ENCODE results near the gene PDCD6IP. TPM values are rescaled to one million over a fixed set of nuclear protein-coding genes. Genes with fewer than 3 reads are reported as not detected.

Gene PDCD6IP
- total and polyA plus RNA-seq, 2 donors (not counting 1 experiment from before 2014, with no cell fraction given) = 99.4 to 146 TPM

DNA sequence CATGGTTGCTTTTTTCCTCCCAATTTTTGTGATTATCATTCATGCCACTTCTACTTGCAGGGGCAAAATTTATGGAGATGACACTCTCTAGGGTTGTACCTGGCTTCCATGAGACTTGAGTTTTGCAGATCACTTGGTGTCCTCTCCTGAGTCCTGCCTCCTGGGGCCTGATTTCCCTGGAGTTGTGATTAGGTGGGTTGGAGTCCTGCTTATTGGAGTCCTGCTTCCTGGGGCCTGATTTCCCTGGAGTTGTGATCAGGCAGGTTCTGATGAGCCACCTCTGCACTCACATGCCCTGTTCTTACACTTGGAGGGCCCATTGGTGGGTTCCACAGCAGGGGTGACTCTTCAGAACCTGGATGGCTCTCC, 102.0 kb downstream of the PDCD6IP start:
- Histone ChIP-seq H3K4me3 (replicated peaks in 1 of 4; ENCODE audit: control extremely low read depth in 1 of 4, insufficient read depth in 1 of 4, low read depth in 3 of 4, low read length in 4 of 4) (no peak overlapping the region), H3K27ac (ENCODE audit: insufficient read depth, low read length) (no peak overlapping the region), H3K79me2 (ENCODE audit: control insufficient read depth, insufficient read depth, low read length) (no peaks in the 10 kb centered on the region), H2AFZ (ENCODE audit: low read length) (no peak overlapping the region), H4K20me1 (ENCODE audit: control insufficient read depth, extremely low read depth, insufficient read depth, low read length) (no peaks in the 10 kb centered on the region), H3K4me2 (ENCODE audit: extremely low read depth, insufficient read depth, low read length) (no peak overlapping the region), H3K4me1 (ENCODE audit: control insufficient read depth, extremely low read depth, insufficient read depth, low read length) (no peaks in the 10 kb centered on the region), H3K9ac (ENCODE audit: insufficient read depth, low read length) (no peak overlapping the region), H3K27me3 (ENCODE audit: control insufficient read depth, insufficient read depth, low read length) (no peaks in the 10 kb centered on the region), H3K36me3 (ENCODE audit: control insufficient read depth, insufficient read depth, low read length) (no peaks in the 10 kb centered on the region), H3K9me3 (ENCODE audit: control insufficient read depth, insufficient read depth, low read depth, low read length) (no peaks in the 10 kb centered on the region)
- DNase-seq (ENCODE audit: low read depth in 2 of 2) = no peak
- no peak for TF ChIP-seq EZH2 (IDR thresholded peaks at IDR 0.05; ENCODE audit: low read length, missing control alignments)
- TF ChIP-seq, protein P1, sequence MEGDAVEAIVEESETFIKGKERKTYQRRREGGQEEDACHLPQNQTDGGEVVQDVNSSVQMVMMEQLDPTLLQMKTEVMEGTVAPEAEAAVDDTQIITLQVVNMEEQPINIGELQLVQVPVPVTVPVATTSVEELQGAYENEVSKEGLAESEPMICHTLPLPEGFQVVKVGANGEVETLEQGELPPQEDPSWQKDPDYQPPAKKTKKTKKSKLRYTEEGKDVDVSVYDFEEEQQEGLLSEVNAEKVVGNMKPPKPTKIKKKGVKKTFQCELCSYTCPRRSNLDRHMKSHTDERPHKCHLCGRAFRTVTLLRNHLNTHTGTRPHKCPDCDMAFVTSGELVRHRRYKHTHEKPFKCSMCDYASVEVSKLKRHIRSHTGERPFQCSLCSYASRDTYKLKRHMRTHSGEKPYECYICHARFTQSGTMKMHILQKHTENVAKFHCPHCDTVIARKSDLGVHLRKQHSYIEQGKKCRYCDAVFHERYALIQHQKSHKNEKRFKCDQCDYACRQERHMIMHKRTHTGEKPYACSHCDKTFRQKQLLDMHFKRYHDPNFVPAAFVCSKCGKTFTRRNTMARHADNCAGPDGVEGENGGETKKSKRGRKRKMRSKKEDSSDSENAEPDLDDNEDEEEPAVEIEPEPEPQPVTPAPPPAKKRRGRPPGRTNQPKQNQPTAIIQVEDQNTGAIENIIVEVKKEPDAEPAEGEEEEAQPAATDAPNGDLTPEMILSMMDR (conservative IDR thresholded peaks at IDR 0.05 in 1 of 2, IDR thresholded peaks at IDR 0.05 in 1 of 2; ENCODE audit: low read depth in 1 of 2, low read length in 2 of 2) = no peak

DNA sequence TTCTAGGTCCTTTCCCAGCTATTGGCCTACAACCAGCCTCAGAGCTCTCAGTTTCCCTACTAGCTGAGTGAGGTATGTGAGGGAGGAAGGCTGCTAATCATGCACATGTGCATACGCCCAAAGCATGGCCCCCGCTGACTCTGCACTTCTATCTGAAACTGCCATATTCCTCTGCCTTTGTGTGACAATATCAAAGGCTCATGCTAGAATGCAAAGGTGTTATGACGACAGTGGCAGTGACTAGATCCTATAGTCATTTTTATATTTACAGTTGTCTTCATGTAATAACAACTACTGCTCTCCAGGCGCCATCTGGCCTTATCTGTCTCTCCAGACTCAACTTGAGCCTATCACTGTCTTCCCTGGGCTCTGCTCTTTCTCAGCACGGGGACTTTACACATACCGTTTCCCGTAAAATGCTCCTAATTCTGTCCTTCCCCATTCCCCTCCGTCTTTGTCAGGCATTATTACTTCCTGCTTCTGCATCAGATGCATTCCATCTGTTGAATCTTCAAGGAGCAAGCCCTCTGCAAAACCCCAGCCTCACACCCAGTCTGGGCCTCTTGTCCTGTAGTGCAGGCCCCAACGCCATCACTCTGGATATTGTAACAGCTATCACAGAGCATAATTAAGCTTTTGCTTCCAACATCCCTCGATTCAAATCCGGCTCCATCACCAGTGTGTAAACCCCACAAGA, 102.5 kb downstream of the PDCD6IP start:
- H4K20me1 ChIP-seq (ENCODE audit: control insufficient read depth, extremely low read depth, insufficient read depth, low read length) = no peaks in the 10 kb centered on the region
- H3K4me3 ChIP-seq (replicated peaks in 1 of 4; ENCODE audit: control extremely low read depth in 1 of 4, insufficient read depth in 1 of 4, low read depth in 3 of 4, low read length in 4 of 4) = no peak overlapping the region
- no peaks in the 10 kb centered on the region for H3K9me3 ChIP-seq (ENCODE audit: control insufficient read depth, insufficient read depth, low read depth, low read length)
- TF ChIP-seq, protein P1 (conservative IDR thresholded peaks at IDR 0.05 in 1 of 2, IDR thresholded peaks at IDR 0.05 in 1 of 2; ENCODE audit: low read depth in 1 of 2, low read length in 2 of 2) = no peak
- no peak for TF ChIP-seq EZH2 (IDR thresholded peaks at IDR 0.05; ENCODE audit: low read length, missing control alignments)
- H3K27me3 ChIP-seq (ENCODE audit: control insufficient read depth, insufficient read depth, low read length) = no peaks in the 10 kb centered on the region
- H2AFZ ChIP-seq (ENCODE audit: low read length) = no peak overlapping the region
- H3K9ac ChIP-seq (ENCODE audit: insufficient read depth, low read length) = no peak overlapping the region
- H3K79me2 ChIP-seq (ENCODE audit: control insufficient read depth, insufficient read depth, low read length) = no peaks in the 10 kb centered on the region
- H3K4me1 ChIP-seq (ENCODE audit: control insufficient read depth, extremely low read depth, insufficient read depth, low read length) = no peaks in the 10 kb centered on the region
- no peaks in the 10 kb centered on the region for H3K36me3 ChIP-seq (ENCODE audit: control insufficient read depth, insufficient read depth, low read length)
- no peak overlapping the region for H3K27ac ChIP-seq (ENCODE audit: insufficient read depth, low read length)
- DNase-seq (ENCODE audit: low read depth in 2 of 2) = no peak
- H3K4me2 ChIP-seq (ENCODE audit: extremely low read depth, insufficient read depth, low read length) = no peak overlapping the region

DNA sequence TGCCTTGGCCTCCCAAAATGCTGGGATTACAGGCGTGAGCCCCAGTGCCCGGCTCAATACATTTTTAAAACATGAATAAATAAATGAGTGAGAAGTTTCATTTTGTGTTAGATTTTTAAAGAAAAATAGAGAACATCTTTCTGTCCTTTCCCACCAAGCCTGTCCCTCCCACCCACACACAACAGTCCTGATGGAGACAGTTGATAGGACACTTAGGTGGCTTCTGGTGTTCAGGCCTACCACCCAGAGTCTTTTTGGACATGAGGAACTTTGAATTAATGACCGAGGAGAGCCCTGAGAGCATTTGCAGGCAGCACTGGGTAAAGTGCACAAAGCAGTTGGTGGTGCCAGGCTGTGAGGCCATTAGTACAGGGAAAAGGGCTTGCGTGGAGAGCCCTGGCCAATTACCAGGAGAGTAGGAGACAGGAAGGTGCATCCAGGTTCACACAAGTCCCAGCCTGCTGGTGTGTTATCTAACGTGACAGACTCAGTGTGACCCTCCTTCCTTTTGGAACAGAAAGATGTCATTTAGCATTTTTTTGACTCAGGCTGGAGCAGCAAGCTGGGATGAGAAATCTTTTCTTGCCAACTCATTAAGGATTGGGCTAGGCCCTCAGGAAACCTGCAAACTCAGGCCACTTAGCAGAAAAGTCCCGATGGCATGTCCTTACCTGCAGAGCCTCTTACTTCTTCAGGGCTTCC, 103.6 kb downstream of the PDCD6IP start:
- H3K36me3 ChIP-seq (ENCODE audit: control insufficient read depth, insufficient read depth, low read length) = no peaks in the 10 kb centered on the region
- H3K27me3 ChIP-seq (ENCODE audit: control insufficient read depth, insufficient read depth, low read length) = no peaks in the 10 kb centered on the region
- no peak overlapping the region for H3K4me2 ChIP-seq (ENCODE audit: extremely low read depth, insufficient read depth, low read length)
- no peak for DNase-seq (ENCODE audit: low read depth in 2 of 2)
- H3K4me1 ChIP-seq (ENCODE audit: control insufficient read depth, extremely low read depth, insufficient read depth, low read length) = no peaks in the 10 kb centered on the region
- H3K27ac ChIP-seq (ENCODE audit: insufficient read depth, low read length) = no peak overlapping the region
- H2AFZ ChIP-seq (ENCODE audit: low read length) = no peak overlapping the region
- no peaks in the 10 kb centered on the region for H3K79me2 ChIP-seq (ENCODE audit: control insufficient read depth, insufficient read depth, low read length)
- H3K4me3 ChIP-seq (replicated peaks in 1 of 4; ENCODE audit: control extremely low read depth in 1 of 4, insufficient read depth in 1 of 4, low read depth in 3 of 4, low read length in 4 of 4) = no peak overlapping the region
- H3K9me3 ChIP-seq (ENCODE audit: control insufficient read depth, insufficient read depth, low read depth, low read length) = no peaks in the 10 kb centered on the region
- H3K9ac ChIP-seq (ENCODE audit: insufficient read depth, low read length) = no peak overlapping the region
- no peaks in the 10 kb centered on the region for H4K20me1 ChIP-seq (ENCODE audit: control insufficient read depth, extremely low read depth, insufficient read depth, low read length)
- TF ChIP-seq, protein P1 (conservative IDR thresholded peaks at IDR 0.05 in 1 of 2, IDR thresholded peaks at IDR 0.05 in 1 of 2; ENCODE audit: low read depth in 1 of 2, low read length in 2 of 2) = no peak
- TF ChIP-seq EZH2 (IDR thresholded peaks at IDR 0.05; ENCODE audit: low read length, missing control alignments) = no peak
